ENCODE data around the gene PBX1.

PBX1 gene

GRCh38 chr1:164780863-164781262, 221.9 kb downstream of the PBX1 start:
- Histone ChIP-seq H2AFZ (ENCODE audit: low read length) (no peak overlapping the region), H3K27me3 (replicated peaks; ENCODE audit: insufficient read depth, low read length) (no peaks in the 10 kb centered on the region), H3K4me3 (ENCODE audit: low read length) (no peak overlapping the region), H3K79me2 (ENCODE audit: low read length) (no peaks in the 10 kb centered on the region), H3F3A (ENCODE audit: insufficient read depth, low read length) (no peaks in the 10 kb centered on the region), H3K4me2 (ENCODE audit: low read depth, low read length) (no peak overlapping the region), H3K9me2 (replicated peaks; ENCODE audit: insufficient read depth, low read length) (no peaks in the 10 kb centered on the region), H4K20me1 (ENCODE audit: insufficient read depth, low read length) (no peaks in the 10 kb centered on the region), H3K4me1 (ENCODE audit: low read length) (no peaks in the 10 kb centered on the region), H3K9ac (ENCODE audit: low read length) (no peak overlapping the region), H3K27ac (ENCODE audit: low read length) (no peak overlapping the region), H3K9me3 (replicated peaks; ENCODE audit: insufficient read depth, low read length) (no peaks in the 10 kb centered on the region), H3K36me3 (replicated peaks; ENCODE audit: insufficient read depth, low read length) (no peaks in the 10 kb centered on the region)
- TF ChIP-seq CTCF (IDR thresholded peaks at IDR 0.05; ENCODE audit: low read length) (no peak), EZH2 (optimal IDR thresholded peaks at IDR 0.05; ENCODE audit: low read depth, low read length) (no peak), EZH2phosphoT487 (IDR thresholded peaks at IDR 0.05; ENCODE audit: low read length) (no peak)
- DNase-seq = no peak

- H3F3A ChIP-seq (ENCODE audit: insufficient read depth, low read length) = no peaks in the 10 kb centered on the region
- no peaks in the 10 kb centered on the region for H3K9me2 ChIP-seq (replicated peaks; ENCODE audit: insufficient read depth, low read length)
- no peak overlapping the region for H3K27ac ChIP-seq (ENCODE audit: low read length)
- H3K79me2 ChIP-seq (ENCODE audit: low read length) = no peaks in the 10 kb centered on the region
- no peak overlapping the region for H3K4me2 ChIP-seq (ENCODE audit: low read depth, low read length)
- no peak overlapping the region for H3K4me3 ChIP-seq (ENCODE audit: low read length)
- DNase-seq = no peak
- H3K9ac ChIP-seq (ENCODE audit: low read length) = no peak overlapping the region
- no peaks in the 10 kb centered on the region for H4K20me1 ChIP-seq (ENCODE audit: insufficient read depth, low read length)
- H3K4me1 ChIP-seq (ENCODE audit: low read length) = peaks cover 4% of the 10 kb centered on the region
- H3K9me3 ChIP-seq (replicated peaks; ENCODE audit: insufficient read depth, low read length) = no peaks in the 10 kb centered on the region
- no peaks in the 10 kb centered on the region for H3K36me3 ChIP-seq (replicated peaks; ENCODE audit: insufficient read depth, low read length)
- H2AFZ ChIP-seq (ENCODE audit: low read length) = no peak overlapping the region
- H3K27me3 ChIP-seq (replicated peaks; ENCODE audit: insufficient read depth, low read length) = no peaks in the 10 kb centered on the region
- no peak for TF ChIP-seq CTCF (IDR thresholded peaks at IDR 0.05; ENCODE audit: low read length)
- TF ChIP-seq EZH2phosphoT487 (IDR thresholded peaks at IDR 0.05; ENCODE audit: low read length) = no peak
- TF ChIP-seq EZH2 (optimal IDR thresholded peaks at IDR 0.05; ENCODE audit: low read depth, low read length) = no peak
Measured at GRCh38 chr1:164781972-164782371, 223.0 kb downstream of the PBX1 start.

- H3K27me3 ChIP-seq (replicated peaks; ENCODE audit: insufficient read depth, low read length) = no peaks in the 10 kb centered on the region
- no peak overlapping the region for H3K27ac ChIP-seq (ENCODE audit: low read length)
- no peak overlapping the region for H3K4me2 ChIP-seq (ENCODE audit: low read depth, low read length)
- H2AFZ ChIP-seq (ENCODE audit: low read length) = no peak overlapping the region
- H3F3A ChIP-seq (ENCODE audit: insufficient read depth, low read length) = no peaks in the 10 kb centered on the region
- no peak for TF ChIP-seq CTCF (IDR thresholded peaks at IDR 0.05; ENCODE audit: low read length)
- TF ChIP-seq EZH2phosphoT487 (IDR thresholded peaks at IDR 0.05; ENCODE audit: low read length) = no peak
- no peak for TF ChIP-seq EZH2 (optimal IDR thresholded peaks at IDR 0.05; ENCODE audit: low read depth, low read length)
- H3K9ac ChIP-seq (ENCODE audit: low read length) = no peak overlapping the region
- no peak for DNase-seq
- H3K79me2 ChIP-seq (ENCODE audit: low read length) = no peaks in the 10 kb centered on the region
- no peaks in the 10 kb centered on the region for H3K36me3 ChIP-seq (replicated peaks; ENCODE audit: insufficient read depth, low read length)
- peaks cover 11% of the 10 kb centered on the region for H3K4me1 ChIP-seq (ENCODE audit: low read length)
- no peaks in the 10 kb centered on the region for H3K9me2 ChIP-seq (replicated peaks; ENCODE audit: insufficient read depth, low read length)
- no peaks in the 10 kb centered on the region for H3K9me3 ChIP-seq (replicated peaks; ENCODE audit: insufficient read depth, low read length)
- H3K4me3 ChIP-seq (ENCODE audit: low read length) = no peak overlapping the region
- H4K20me1 ChIP-seq (ENCODE audit: insufficient read depth, low read length) = no peaks in the 10 kb centered on the region
Measured at GRCh38 chr1:164783778-164784555, 225.0 kb downstream of the PBX1 start.
